H54 (cell line): ENCODE data around the gene PPM1D.
"Not testable (repeated sequence)": the region's sequence is repeated elsewhere in the genome, so short reads cannot be mapped to it uniquely, and the experiment has no call there.

ENCODE experiments used
- DNase-seq: peaks from one replicate; pipeline ENCODE4 v3.0.0; 2011; ENCODE audit warnings: low spot score, mixed read lengths; ENCODE audit not compliant: insufficient read length
- FAIRE-seq: peaks from 3 replicates; lab custom pipeline; 2011; peaks lifted over from hg19 to GRCh38; lab: Jason Lieb, UNC
- POLR2A ChIP-seq: IDR thresholded peaks from 2 replicates; pipeline ENCODE4 v1.6.1; 2011; ENCODE audit warnings: low read depth, mild to moderate bottlenecking, low read length

PPM1D gene

DNA sequence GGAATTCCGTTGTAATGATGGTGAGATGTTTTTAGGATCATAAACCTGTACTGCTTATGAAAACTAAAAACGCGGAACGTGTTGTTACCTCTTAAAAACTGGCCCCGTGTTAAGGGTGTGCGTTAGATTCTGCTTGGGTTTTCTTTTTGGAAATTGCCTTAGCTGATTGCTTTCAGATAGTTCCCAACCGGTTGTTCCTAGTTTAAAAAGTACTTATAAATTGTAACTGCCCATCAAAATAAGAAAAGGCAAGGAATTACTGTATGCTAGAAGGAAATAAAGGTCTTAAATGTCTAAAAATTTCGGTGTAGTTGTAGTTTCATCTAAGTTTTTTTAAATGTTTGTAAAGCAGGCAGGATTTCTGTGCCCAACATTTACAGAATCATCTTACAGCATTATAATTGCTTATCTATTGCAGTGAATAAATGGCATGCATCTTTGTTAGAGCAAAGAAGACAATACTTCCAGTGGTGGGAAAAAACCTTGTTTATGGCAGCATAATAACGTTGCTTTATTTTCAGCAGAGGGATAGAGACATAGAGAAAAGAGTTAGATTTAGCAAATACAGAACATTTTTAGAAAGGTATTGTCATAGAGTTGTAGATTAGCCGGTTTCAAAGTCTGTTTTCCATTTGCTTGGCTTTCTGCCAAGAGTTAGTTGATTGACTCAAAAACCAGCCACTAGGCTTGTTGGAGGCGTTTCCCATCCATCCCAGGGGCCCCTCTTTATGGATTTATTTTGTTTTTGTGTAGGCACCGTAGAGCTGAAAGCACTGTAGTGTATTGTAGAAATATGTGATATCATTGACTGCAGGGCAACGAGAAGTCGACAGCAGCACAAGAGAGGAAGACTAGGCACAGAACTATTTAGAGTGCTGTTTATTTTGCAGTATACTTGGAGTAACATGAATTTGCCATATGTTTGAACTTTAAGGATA lies 1.7 kb downstream of the PPM1D start:
- no peak for TF ChIP-seq POLR2A
- peak; percentile 68 for FAIRE-seq
- DNase-seq = peak; percentile 48

DNA sequence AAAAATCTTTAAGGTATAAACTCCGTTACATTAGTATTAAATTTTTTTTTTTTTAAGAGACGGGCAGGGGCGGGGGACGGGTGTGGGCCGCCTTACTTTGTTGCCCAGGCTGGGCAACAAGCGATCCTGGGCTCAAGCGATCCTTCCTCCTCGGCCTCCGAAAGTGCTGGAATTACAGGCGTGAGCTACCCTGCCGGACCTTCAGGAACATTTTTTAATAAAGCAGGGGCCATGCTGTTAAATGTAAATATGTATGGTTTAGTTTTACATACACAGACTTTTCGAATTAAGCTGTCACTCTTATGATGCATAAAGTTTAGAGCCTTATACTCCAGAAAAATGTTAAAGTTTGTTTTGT lies 2.4 kb downstream of the PPM1D start:
- FAIRE-seq (no peak), DNase-seq (no peak)

GRCh38 chr17:60602871-60603270 lies 2.9 kb downstream of the PPM1D start:
- no peak for TF ChIP-seq POLR2A
- DNase-seq (no peak), FAIRE-seq (no peak)

More for the DNA sequence above, 2.4 kb downstream of the PPM1D start:
- TF ChIP-seq POLR2A = no peak

DNA sequence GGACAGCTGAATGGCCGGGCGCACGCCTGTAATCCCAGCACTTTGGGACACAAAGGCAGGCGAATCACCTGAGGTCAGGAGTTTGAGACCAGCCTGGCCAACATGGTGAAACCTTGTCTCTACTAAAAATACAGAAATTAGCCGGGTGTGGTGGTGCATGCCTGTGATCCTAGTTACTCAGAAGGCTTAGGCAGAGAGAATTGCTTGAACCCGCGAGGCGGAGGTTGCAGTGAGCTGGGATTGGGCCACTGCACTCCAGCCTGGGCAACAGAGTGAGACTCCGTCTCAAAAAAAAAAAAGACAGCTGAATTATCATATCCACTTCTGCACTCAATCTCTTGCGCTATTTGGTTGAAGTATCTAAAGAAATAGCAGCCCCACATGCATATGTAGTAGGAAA lies 3.5 kb downstream of the PPM1D start:
- DNase-seq, FAIRE-seq: not testable (repeated sequence)

DNA sequence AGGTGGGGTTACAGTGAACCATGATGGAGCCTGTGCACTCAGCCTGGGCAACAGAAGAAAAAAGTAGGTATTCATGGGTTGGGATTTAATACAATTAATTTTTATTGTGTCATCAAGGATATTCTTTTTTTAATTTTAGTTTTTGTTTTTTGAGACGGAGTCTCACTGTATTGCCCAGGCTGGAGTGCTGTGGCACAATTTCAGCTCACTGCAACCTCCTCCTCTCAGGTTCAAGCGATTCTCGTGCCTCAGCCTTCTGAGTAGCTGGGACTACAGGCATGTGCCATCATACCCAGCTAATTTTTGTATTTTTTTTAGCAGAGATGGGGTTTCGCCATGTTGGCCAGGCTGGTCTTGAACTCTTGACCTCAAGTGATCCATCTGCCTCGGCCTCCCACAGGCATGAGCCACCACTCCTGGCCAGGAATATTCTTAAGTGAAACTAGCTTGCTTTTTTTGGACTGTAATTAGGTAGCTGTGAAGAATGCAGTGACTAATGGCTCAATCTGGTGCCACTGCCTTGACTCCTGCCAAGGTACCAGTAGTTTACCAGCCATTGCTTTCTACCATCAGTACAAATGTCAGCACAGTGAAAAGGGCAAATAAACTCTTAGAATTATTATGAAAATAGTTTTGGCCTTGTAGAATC lies 4.8 kb downstream of the PPM1D start:
- FAIRE-seq = peak; percentile 84
- DNase-seq = peak; percentile 76
- TF ChIP-seq POLR2A = no peak

DNA sequence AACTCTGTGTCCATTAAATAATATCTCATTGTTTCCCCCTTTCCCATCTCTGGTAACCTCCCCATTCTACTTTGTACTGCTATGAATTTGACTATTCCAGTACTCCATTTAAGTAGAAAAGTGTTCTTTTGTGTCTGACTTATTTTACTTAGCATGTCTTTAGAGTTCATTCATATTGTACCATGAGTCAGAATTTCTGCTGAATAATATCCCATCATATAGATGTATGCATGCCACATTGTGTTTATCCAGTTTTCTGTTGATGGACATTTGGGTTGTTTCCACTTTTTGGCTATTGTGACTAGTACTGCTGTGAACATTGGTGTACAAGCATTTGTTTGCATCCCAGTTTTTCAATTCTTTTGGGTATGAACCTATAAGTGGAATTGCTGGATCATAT lies 6.0 kb downstream of the PPM1D start:
- no peak for DNase-seq
- FAIRE-seq = peak; percentile 33
- TF ChIP-seq POLR2A = no peak

DNA sequence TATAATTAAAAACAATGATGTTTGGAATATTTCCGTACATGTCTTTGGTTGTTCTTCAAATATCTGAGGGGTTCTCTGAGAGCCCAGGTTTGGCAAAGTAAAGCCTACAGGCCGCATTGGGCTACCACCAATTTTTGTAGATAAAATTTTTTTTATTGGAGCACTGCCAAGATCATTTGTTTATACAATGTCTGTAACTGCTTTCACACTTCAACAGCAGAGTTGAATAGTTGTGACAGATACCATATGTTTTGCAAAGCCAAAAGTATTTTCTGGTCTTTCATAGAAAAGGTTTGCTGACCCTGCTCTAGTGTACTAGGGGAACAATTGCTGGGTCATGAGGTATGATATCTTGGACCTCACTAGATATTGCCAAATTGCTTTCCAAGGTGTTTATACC lies 10.5 kb downstream of the PPM1D start:
- FAIRE-seq (no peak), DNase-seq (no peak)
- TF ChIP-seq POLR2A = no peak

DNA sequence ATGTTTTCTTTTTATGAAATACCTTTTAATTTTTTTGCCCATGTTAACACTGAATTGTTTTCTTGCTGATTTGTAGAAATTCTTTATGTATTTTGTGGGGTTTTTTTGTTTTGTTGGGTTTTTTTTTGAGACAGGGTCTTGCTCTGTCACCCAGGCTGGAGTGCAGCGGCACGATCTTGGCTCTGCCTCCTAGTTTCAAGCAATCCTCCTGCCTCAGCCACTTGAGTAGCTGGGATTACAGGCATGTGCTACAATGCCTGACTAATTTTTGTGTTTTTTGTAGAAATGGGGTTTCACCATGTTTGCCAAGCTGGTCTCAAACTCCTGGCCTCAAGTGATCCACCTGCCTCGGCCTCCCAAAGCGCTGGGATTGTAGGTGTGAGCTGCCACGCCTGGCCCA lies 11.3 kb downstream of the PPM1D start:
- not testable (repeated sequence) for DNase-seq, FAIRE-seq

DNA sequence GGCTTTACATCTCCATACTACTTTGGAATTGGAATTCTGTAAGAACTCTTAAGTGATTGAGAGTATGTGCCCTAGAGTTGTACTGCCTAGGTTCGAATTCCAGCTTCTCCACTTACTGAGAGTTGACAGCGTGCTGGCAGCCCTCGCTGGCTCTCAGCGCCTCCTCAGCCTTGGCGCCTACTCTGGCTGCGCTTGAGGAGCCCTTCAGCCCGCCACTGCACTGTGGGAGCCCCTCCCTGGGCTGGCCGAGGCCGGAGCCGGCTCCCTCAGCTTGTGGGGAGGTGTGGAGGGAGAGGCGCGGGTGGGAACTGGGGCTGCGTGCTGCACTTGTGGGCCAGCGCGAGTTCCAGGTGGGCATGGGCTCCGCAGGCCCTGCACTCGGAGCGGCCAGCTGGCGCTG lies 13.3 kb downstream of the PPM1D start:
- no peak for TF ChIP-seq POLR2A
- FAIRE-seq = no peak
- DNase-seq = no peak

DNA sequence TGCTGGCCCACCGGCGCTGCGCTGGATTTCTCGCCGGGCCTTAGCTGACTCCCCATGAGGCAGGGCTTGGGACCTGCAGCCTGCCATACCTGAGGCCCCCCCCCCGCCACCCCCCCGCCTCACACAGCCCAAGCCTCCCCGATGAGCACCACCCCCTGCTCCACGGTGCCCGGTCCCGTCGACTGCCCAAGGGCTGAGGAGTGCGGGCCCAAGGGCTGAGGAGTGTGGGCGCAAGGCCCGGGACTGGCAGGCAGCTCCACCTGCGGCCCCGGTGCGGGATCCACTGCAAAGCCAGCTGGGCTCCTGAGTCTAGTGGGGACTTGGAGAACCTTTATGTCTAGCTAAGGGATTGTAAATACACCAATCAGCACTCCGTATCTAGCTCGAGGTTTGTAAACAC lies 13.8 kb downstream of the PPM1D start:
- DNase-seq, FAIRE-seq: not testable (repeated sequence)

GRCh38 chr17:60614247-60614646 lies 14.3 kb downstream of the PPM1D start:
- not testable (repeated sequence) for FAIRE-seq, DNase-seq

DNA sequence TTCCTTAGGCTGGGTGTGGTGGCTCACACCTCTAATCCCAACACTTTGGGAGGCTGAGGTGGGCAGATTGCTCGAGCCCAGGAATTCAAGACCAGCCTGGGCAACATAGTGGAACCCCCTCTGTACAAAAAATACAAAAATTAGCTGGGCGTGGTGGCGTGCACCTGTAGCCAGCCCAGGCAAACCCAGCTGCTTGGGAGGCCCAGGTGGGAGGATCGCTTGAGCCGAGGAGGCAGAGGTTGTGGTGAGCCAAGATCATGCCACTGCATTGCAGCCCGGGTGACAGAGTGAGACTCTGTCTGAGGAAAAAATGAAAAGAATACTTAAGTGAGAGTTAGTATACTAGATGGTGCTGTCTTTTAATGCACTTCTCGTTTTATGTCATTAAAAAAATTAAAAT lies 15.1 kb downstream of the PPM1D start:
- TF ChIP-seq POLR2A = no peak
- no peak for DNase-seq
- no peak for FAIRE-seq

- no peak for TF ChIP-seq POLR2A
- no peak for FAIRE-seq
- no peak for DNase-seq
These were observed 15.8 kb downstream of the PPM1D start for GRCh38 chr17:60615840-60616239.

- FAIRE-seq = no peak
- DNase-seq = no peak
- TF ChIP-seq POLR2A = no peak
These were observed 18.1 kb downstream of the PPM1D start for GRCh38 chr17:60618080-60618479.
